Colonic mucosa (tissue), 4 donors: ENCODE data around the gene LGALS9. TPM values are rescaled to one million over a fixed set of nuclear protein-coding genes. Genes with fewer than 3 reads are reported as not detected.
"Not testable (repeated sequence)": the region's sequence is repeated elsewhere in the genome, so short reads cannot be mapped to it uniquely, and the experiment has no call there.

Source experiments
- DNase-seq: peaks from one replicate; pipeline ENCODE4 v3.0.0-alpha.2; 2020
- H3K27ac ChIP-seq: fragments of 200-600 bp; one replicate; pipeline ENCODE4 v1.8.0; 2021
- H3K27me3 ChIP-seq: fragments of 200-600 bp; one replicate; pipeline ENCODE4 v1.8.0; 2021
- H3K36me3 ChIP-seq: fragments of 200-600 bp; one replicate; pipeline ENCODE4 v1.8.0; 2021
- H3K4me1 ChIP-seq: fragments of 200-600 bp; one replicate; pipeline ENCODE4 v1.8.0; 2021; ENCODE audit warnings: mild to moderate bottlenecking
- H3K4me3 ChIP-seq: fragments of 200-600 bp; one replicate; pipeline ENCODE4 v1.8.0; 2021
- H3K9ac ChIP-seq, 2 donors: one replicate each; pipeline ENCODE4 v1.7.0; 2013; ENCODE audit warnings: control low read depth in 2 of 2, low read depth in 2 of 2, low read length in 2 of 2
- H3K9me3 ChIP-seq: fragments of 200-600 bp; one replicate; pipeline ENCODE4 v1.8.0; 2021
- CTCF ChIP-seq: fragments of 200-600 bp; IDR thresholded peaks from one replicate; pipeline ENCODE4 v1.8.0; 2022; ENCODE audit warnings: antibody characterized with exemption, mild to moderate bottlenecking
- intact Hi-C: fragments of 100-400 bp; cut with DNase I; formaldehyde crosslinking; loops from one replicate; pipeline ENCODE4 v1.14.1; 2022
- total RNA-seq, 2 donors: library from RNA; stranded (reverse); fragmentation: NEBNext Ultra II Directional in 1 of 2; extraction: Animal tissue kit (Norgen Biotek cat#: 25700) in 1 of 2; gene quantifications; one replicate each; pipeline ENCODE4 v1.2.1, GENCODE V29; 2021
- donor health status: healthy.
- donor health status: DM: no; HTN: no; CAD: no.
- donor health status: DM: no; HTN: no; CAD: no.

The LGALS9 gene
- total RNA-seq, 2 donors from 2014 or later: 370 to 444 TPM

DNA sequence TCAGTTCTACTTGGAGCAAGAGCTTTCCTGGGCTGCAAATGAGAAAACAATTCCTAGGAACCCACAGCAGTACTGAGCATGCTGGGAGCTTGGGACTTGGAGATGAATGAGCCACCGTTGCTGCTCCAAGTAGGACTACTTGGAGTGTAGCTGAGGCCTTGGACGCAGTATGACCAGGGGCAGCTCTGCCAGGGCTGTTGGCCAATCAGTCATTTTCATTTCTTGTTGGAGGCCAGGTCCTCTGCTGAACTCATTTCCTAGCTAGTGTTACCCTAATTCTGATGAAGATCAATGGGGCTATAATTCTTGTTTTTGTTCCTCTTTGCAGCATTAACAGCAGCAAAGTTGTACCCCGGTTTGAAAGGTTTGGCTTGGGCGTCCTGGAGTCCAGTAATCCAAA is 8.0 kb upstream of the LGALS9 start:
- Histone ChIP-seq H3K9me3 (no peaks in the 10 kb centered on the region), H3K4me1 (no peaks in the 10 kb centered on the region), H3K27ac (no peak overlapping the region), H3K36me3 (no peaks in the 10 kb centered on the region), H3K27me3 (no peaks in the 10 kb centered on the region), H3K4me3 (no peak overlapping the region), H3K9ac (no peak overlapping the region)
- no peak for DNase-seq
- no peak for TF ChIP-seq CTCF
- intact Hi-C loops: no loop called here

DNA sequence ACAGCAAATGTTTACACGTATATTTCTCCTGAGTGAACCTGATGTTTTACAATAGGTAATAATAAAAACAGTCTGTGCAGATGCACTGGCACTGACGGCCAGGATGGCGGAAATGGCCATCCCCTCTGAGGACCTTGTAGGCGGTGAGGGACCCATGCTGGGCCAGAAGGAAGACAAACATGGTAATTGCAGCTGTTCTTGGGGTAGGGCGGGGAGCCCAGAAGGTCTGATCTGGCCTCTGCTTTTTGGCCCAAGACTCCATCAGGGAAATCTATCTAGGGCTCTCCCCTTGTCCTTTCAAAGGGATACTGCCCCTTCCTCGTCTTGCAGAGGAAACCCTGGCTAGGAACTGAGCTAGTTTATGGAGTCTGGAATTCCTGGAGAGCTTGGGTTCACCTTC is 7.4 kb upstream of the LGALS9 start:
- Histone ChIP-seq H3K4me1 (no peaks in the 10 kb centered on the region), H3K27ac (no peak overlapping the region), H3K9me3 (no peaks in the 10 kb centered on the region), H3K4me3 (no peak overlapping the region), H3K9ac (no peak overlapping the region), H3K36me3 (no peaks in the 10 kb centered on the region), H3K27me3 (no peaks in the 10 kb centered on the region)
- TF ChIP-seq CTCF: no peak
- no peak for DNase-seq
- intact Hi-C loops: no loop called here

GRCh38 chr17:27624539-27624938 is 6.4 kb upstream of the LGALS9 start:
- Histone ChIP-seq H3K36me3 (no peaks in the 10 kb centered on the region), H3K27me3 (no peaks in the 10 kb centered on the region), H3K9ac (no peak overlapping the region), H3K9me3 (no peaks in the 10 kb centered on the region), H3K4me1 (no peaks in the 10 kb centered on the region), H3K4me3 (no peak overlapping the region), H3K27ac (no peak overlapping the region)
- intact Hi-C loops: no loop called here
- no peak for DNase-seq
- no peak for TF ChIP-seq CTCF

GRCh38 chr17:27625856-27626255 is 5.1 kb upstream of the LGALS9 start:
- H3K9ac ChIP-seq: no peak overlapping the region
- no peaks in the 10 kb centered on the region for H3K36me3 ChIP-seq
- no peak overlapping the region for H3K4me3 ChIP-seq
- DNase-seq: no peak
- H3K27me3 ChIP-seq: no peaks in the 10 kb centered on the region
- H3K27ac ChIP-seq: no peak overlapping the region
- peaks cover 6% of the 10 kb centered on the region for H3K4me1 ChIP-seq
- intact Hi-C loops: no loop called here
- no peaks in the 10 kb centered on the region for H3K9me3 ChIP-seq
- TF ChIP-seq CTCF: no peak

DNA sequence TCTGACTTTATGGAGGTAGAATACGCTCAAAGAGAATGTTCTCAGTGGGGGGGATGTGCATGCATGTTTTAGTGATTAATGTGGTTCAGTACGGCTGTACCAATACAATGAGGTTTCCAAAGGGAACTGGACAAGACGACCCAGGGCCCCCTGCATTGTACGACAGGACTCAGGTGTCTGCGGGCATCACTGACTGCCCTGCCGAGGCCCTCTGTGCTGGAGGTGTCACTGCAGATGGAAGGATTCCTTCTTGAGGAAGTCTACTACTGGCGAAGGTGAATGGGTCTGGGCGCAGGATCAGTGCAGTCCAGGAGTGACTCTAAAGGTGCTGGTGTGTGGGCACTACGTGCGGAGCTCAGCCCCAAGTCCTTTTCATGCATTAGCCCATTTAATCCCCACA is 3.5 kb upstream of the LGALS9 start:
- Histone ChIP-seq H3K27ac (no peak overlapping the region), H3K9ac (peak overlapping the region in 1 of 2 donors; percentile 2), H3K9me3 (no peaks in the 10 kb centered on the region), H3K4me3 (no peak overlapping the region), H3K27me3 (no peaks in the 10 kb centered on the region), H3K36me3 (no peaks in the 10 kb centered on the region), H3K4me1 (peaks cover 6% of the 10 kb centered on the region)
- intact Hi-C loops: no loop called here
- no peak for TF ChIP-seq CTCF
- no peak for DNase-seq

DNA sequence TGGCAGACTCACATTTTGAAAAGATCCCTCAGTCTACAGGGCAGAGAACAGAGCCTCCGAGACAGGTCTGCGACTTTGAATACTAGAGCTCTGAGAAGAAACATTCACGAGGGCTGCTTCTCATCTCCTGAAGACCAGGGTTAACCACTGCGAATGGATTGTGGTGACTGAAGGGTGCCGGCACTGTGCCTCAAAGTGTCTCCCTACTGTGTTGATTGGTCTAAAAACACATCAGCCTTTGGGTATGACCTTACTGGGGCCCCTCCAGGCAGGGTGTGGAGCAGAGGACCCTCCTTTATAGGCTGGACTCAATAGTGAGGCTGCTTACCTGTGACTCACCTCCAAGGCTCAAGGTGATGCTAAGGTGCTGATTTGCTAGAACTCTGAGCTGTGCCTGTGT is 2.6 kb upstream of the LGALS9 start:
- H3K9me3 ChIP-seq: no peaks in the 10 kb centered on the region
- no peaks in the 10 kb centered on the region for H3K36me3 ChIP-seq
- no peak for TF ChIP-seq CTCF
- intact Hi-C loops: no loop called here
- no peak overlapping the region for H3K4me3 ChIP-seq
- no peak for DNase-seq
- peaks cover 6% of the 10 kb centered on the region for H3K4me1 ChIP-seq
- H3K27ac ChIP-seq: no peak overlapping the region
- no peak overlapping the region for H3K9ac ChIP-seq
- H3K27me3 ChIP-seq: no peaks in the 10 kb centered on the region

DNA sequence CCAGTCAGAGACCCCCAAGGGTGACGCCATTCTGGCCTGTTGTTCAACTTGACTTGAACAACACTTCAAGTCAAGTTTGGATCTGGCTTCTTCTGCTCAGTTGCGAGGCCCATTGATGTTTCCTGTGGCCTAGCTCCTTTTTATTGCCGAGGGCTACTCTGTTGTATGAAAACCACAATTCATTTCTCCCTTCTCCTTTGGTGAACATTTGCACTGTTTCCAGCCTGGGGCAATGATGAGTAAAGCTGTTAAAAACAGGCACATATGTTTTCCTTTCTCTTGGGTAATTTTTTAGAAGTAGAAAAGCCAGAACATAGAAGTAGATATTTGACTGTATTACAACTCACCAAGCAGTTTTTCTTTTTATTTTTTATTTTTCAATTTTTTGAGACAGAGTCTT is 1.7 kb upstream of the LGALS9 start:
- H3K4me1 ChIP-seq, H3K36me3 ChIP-seq, intact Hi-C loops, DNase-seq, H3K27me3 ChIP-seq, H3K27ac ChIP-seq, H3K9ac ChIP-seq, H3K9me3 ChIP-seq, H3K4me3 ChIP-seq: not testable (repeated sequence)
